Measurements from ENCODE around the gene CACNA1E. TPM values are rescaled to one million over a fixed set of nuclear protein-coding genes. Genes with fewer than 3 reads are reported as not detected.

Gene CACNA1E
- total RNA-seq, 1 donor from 2014 or later = 1.2 TPM

- DNase-seq (no peak), ATAC-seq (no peak)
- intact Hi-C loops (cut with micrococcal nuclease) = no loop called here
These were observed 175.3 kb downstream of the CACNA1E start for GRCh38 chr1:181658581-181658980.

GRCh38 chr1:181659321-181659957 is 176.1 kb downstream of the CACNA1E start:
- ATAC-seq (no peak), DNase-seq (no peak)
- intact Hi-C loops (cut with micrococcal nuclease) = no loop called here

GRCh38 chr1:181660621-181661020 is 177.3 kb downstream of the CACNA1E start:
- ATAC-seq = no peak
- intact Hi-C loops (cut with micrococcal nuclease) = no loop called here
- DNase-seq = no peak

GRCh38 chr1:181661569-181661968 is 178.3 kb downstream of the CACNA1E start:
- ATAC-seq = no peak
- intact Hi-C loops (cut with micrococcal nuclease) = no loop called here
- DNase-seq = no peak

- ATAC-seq = no peak
- intact Hi-C loops (cut with micrococcal nuclease) = no loop called here
- DNase-seq = no peak
These were observed 179.3 kb downstream of the CACNA1E start for GRCh38 chr1:181662606-181663005.

- DNase-seq = no peak
- ATAC-seq = no peak
- intact Hi-C loops (cut with micrococcal nuclease) = no loop called here
These were observed 181.2 kb downstream of the CACNA1E start for GRCh38 chr1:181664543-181664942.

- DNase-seq (no peak), ATAC-seq (no peak)
- intact Hi-C loops (cut with micrococcal nuclease) = no loop called here
These were observed 185.9 kb downstream of the CACNA1E start for GRCh38 chr1:181669246-181669645.

GRCh38 chr1:181674617-181675016 is 191.3 kb downstream of the CACNA1E start:
- intact Hi-C loops (cut with micrococcal nuclease) = loop anchor here (5.0 kb wide), 1 partner anchor 197 kb away; no protein-coding TSS in a partner anchor
- no peak for ATAC-seq
- DNase-seq = no peak

- DNase-seq = no peak
- intact Hi-C loops (cut with micrococcal nuclease) = loop anchor here (5.0 kb wide), 1 partner anchor 198 kb away; no protein-coding TSS in a partner anchor
- ATAC-seq = no peak
These were observed 192.0 kb downstream of the CACNA1E start for GRCh38 chr1:181675091-181675917.

- intact Hi-C loops (cut with micrococcal nuclease) = loop anchor here (5.0 kb wide), 1 partner anchor 199 kb away; no protein-coding TSS in a partner anchor
- ATAC-seq (no peak), DNase-seq (no peak)
These were observed 192.5 kb downstream of the CACNA1E start for GRCh38 chr1:181675918-181676190.

GRCh38 chr1:181676269-181676668 is 193.0 kb downstream of the CACNA1E start:
- DNase-seq (no peak), ATAC-seq (peak; percentile 43)
- intact Hi-C loops (cut with micrococcal nuclease) = loop anchor here (5.0 kb wide), 1 partner anchor 199 kb away; no protein-coding TSS in a partner anchor

- DNase-seq = no peak
- ATAC-seq = no peak
- intact Hi-C loops (cut with micrococcal nuclease) = no loop called here
These were observed 197.0 kb downstream of the CACNA1E start for GRCh38 chr1:181680332-181680731.

GRCh38 chr1:181680871-181681270 is 197.6 kb downstream of the CACNA1E start:
- ATAC-seq = no peak
- intact Hi-C loops (cut with micrococcal nuclease) = no loop called here
- DNase-seq = no peak

GRCh38 chr1:181685211-181685610 is 201.9 kb downstream of the CACNA1E start:
- DNase-seq (no peak), ATAC-seq (no peak)
- intact Hi-C loops (cut with micrococcal nuclease) = no loop called here

- ATAC-seq = no peak
- intact Hi-C loops (cut with micrococcal nuclease) = no loop called here
- DNase-seq = no peak
These were observed 218.6 kb downstream of the CACNA1E start for GRCh38 chr1:181701891-181702290.

GRCh38 chr1:181704546-181704945 is 221.2 kb downstream of the CACNA1E start:
- DNase-seq = no peak
- no peak for ATAC-seq
- intact Hi-C loops (cut with micrococcal nuclease) = no loop called here

GRCh38 chr1:181711820-181712219 is 228.5 kb downstream of the CACNA1E start:
- intact Hi-C loops (cut with micrococcal nuclease) = no loop called here
- ATAC-seq (no peak), DNase-seq (no peak)

- intact Hi-C loops (cut with micrococcal nuclease) = no loop called here
- DNase-seq = no peak
- no peak for ATAC-seq
These were observed 229.4 kb downstream of the CACNA1E start for GRCh38 chr1:181712711-181713110.

- intact Hi-C loops (cut with micrococcal nuclease) = no loop called here
- no peak for DNase-seq
- ATAC-seq = no peak
These were observed 231.1 kb downstream of the CACNA1E start for GRCh38 chr1:181714428-181714827.

- DNase-seq (no peak), ATAC-seq (no peak)
- intact Hi-C loops (cut with micrococcal nuclease) = no loop called here
These were observed 234.7 kb downstream of the CACNA1E start for GRCh38 chr1:181718034-181718433.

All from left ventricle myocardium superior (tissue), 1 donor.